ENCODE results near the gene RGMA. TPM values are rescaled to one million over a fixed set of nuclear protein-coding genes. Genes with fewer than 3 reads are reported as not detected.

RGMA gene
- total and polyA plus RNA-seq, 2 donors from 2014 or later: 4.4 to 4.7 TPM

DNA sequence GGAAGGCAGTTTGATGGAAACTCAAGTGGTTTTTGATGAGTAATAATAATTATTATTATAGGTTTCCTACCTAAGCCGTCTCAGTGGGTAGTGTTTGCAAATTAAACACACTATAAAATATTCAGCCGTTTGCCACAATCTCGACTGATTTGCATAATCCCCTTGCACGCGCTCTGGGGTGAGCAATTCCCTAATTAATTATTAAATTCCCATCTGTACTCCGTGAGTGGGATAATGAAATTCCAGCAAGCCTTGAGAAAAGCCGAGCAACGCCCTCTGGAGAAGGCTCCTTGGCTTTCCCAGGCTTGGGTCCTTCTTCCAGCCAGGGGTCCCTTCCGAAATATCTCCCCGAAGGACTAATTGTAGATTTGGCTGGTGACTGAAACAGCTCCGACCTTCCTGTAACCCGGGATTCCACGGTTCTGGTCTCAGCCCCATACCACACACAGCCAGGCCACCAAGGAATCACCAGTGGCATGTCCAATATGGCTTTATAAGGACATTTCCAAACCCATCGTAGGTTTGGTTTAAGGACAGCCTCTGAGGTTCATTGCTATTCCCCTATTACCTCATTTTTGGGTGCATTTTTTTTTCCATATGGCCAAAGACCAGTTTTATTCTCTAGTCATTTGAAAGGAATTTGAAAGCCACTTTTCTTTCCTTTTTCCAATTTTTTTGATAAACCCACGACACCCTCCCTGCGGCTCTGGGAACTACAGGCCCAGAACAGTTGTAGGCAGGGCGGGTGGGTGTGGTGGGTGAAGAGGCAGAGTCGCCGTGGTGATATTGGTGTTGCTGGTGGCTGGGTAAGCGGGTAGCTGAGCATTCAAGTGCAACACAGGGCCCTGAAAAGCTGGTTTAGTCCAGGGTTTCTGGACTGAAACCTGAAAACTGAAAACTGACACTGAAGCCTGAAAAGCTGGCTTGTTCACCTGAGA, 33.2 kb upstream of the RGMA start:
- Histone ChIP-seq H3K27ac (ENCODE audit: low read depth in 2 of 2, low read length in 2 of 2) (no peak overlapping the region), H3K9ac (ENCODE audit: low read length in 3 of 3) (no peak overlapping the region), H3K4me3 (ENCODE audit: low read length in 3 of 3) (no peak overlapping the region), H3K27me3 (ENCODE audit: control insufficient read depth, insufficient read depth, low read length) (no peaks in the 10 kb centered on the region), H3K36me3 (ENCODE audit: control insufficient read depth in 2 of 3, insufficient read depth in 3 of 3, low read length in 3 of 3) (no peaks in the 10 kb centered on the region), H3K9me3 (ENCODE audit: control insufficient read depth in 2 of 3, insufficient read depth in 1 of 3, low read length in 3 of 3) (no peaks in the 10 kb centered on the region), H3K4me1 (ENCODE audit: control insufficient read depth in 2 of 3, insufficient read depth in 2 of 3, low read depth in 1 of 3, low read length in 3 of 3) (no peaks in the 10 kb centered on the region)
- DNase-seq (peak in 2 of 5 donors; percentile 18 to 25), FAIRE-seq (no peak)
- TF ChIP-seq, protein P1, sequence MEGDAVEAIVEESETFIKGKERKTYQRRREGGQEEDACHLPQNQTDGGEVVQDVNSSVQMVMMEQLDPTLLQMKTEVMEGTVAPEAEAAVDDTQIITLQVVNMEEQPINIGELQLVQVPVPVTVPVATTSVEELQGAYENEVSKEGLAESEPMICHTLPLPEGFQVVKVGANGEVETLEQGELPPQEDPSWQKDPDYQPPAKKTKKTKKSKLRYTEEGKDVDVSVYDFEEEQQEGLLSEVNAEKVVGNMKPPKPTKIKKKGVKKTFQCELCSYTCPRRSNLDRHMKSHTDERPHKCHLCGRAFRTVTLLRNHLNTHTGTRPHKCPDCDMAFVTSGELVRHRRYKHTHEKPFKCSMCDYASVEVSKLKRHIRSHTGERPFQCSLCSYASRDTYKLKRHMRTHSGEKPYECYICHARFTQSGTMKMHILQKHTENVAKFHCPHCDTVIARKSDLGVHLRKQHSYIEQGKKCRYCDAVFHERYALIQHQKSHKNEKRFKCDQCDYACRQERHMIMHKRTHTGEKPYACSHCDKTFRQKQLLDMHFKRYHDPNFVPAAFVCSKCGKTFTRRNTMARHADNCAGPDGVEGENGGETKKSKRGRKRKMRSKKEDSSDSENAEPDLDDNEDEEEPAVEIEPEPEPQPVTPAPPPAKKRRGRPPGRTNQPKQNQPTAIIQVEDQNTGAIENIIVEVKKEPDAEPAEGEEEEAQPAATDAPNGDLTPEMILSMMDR (IDR thresholded peaks at IDR 0.05; ENCODE audit: borderline replicate concordance, extremely low read depth, insufficient read depth): no peak
- intact Hi-C loops (cut with DNase I): no loop called here

DNA sequence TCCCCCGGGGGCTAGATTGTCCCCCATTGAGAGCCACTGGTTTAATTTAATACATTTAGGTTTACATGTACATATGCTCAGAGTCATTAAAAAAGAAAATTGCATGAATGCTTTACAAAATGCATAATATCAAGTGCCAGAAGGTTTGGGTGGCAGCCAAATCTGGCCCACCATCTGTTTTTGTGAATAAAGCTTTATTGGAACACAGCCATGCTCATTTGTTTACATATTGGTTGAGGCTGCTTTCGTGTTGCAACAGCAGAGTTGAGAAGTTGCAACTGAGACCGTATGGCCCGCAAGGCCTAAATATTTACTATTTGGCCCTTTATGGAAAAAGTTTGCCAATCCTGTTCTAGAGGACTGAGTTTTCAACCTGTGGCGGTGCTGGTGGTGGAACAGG, 32.1 kb upstream of the RGMA start:
- TF ChIP-seq, protein P1 (IDR thresholded peaks at IDR 0.05; ENCODE audit: borderline replicate concordance, extremely low read depth, insufficient read depth): no peak
- FAIRE-seq (no peak), DNase-seq (no peak)
- H3K4me1 ChIP-seq (ENCODE audit: control insufficient read depth in 2 of 3, insufficient read depth in 2 of 3, low read depth in 1 of 3, low read length in 3 of 3): no peaks in the 10 kb centered on the region
- no peak overlapping the region for H3K4me3 ChIP-seq (ENCODE audit: low read length in 3 of 3)
- H3K27me3 ChIP-seq (ENCODE audit: control insufficient read depth, insufficient read depth, low read length): no peaks in the 10 kb centered on the region
- intact Hi-C loops (cut with DNase I): no loop called here
- no peaks in the 10 kb centered on the region for H3K36me3 ChIP-seq (ENCODE audit: control insufficient read depth in 2 of 3, insufficient read depth in 3 of 3, low read length in 3 of 3)
- no peak overlapping the region for H3K27ac ChIP-seq (ENCODE audit: low read depth in 2 of 2, low read length in 2 of 2)
- no peak overlapping the region for H3K9ac ChIP-seq (ENCODE audit: low read length in 3 of 3)
- H3K9me3 ChIP-seq (ENCODE audit: control insufficient read depth in 2 of 3, insufficient read depth in 1 of 3, low read length in 3 of 3): no peaks in the 10 kb centered on the region

DNA sequence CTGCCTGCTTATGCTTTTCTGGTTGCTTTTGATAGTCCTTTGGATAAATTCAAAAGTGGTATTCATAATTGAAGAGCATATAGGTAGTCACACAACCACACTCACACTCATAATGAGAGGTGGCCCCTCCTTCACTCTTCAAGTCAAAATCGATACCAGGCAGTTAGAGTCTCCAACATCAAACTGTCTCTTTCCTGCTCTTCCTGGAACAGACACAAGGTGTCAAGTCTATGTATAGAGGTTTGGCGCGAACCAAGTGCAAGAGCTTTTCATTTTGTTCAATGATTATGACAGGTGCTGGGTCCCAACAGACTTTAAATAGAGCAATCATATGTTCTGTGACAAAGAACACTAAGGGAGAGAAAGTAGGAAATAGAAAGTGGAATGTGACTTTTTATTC, 29.9 kb upstream of the RGMA start:
- Histone ChIP-seq H3K4me3 (ENCODE audit: low read length in 3 of 3) (no peak overlapping the region), H3K9me3 (ENCODE audit: control insufficient read depth in 2 of 3, insufficient read depth in 1 of 3, low read length in 3 of 3) (no peaks in the 10 kb centered on the region), H3K36me3 (ENCODE audit: control insufficient read depth in 2 of 3, insufficient read depth in 3 of 3, low read length in 3 of 3) (no peaks in the 10 kb centered on the region), H3K27ac (ENCODE audit: low read depth in 2 of 2, low read length in 2 of 2) (no peak overlapping the region), H3K9ac (ENCODE audit: low read length in 3 of 3) (no peak overlapping the region), H3K27me3 (ENCODE audit: control insufficient read depth, insufficient read depth, low read length) (no peaks in the 10 kb centered on the region), H3K4me1 (ENCODE audit: control insufficient read depth in 2 of 3, insufficient read depth in 2 of 3, low read depth in 1 of 3, low read length in 3 of 3) (no peaks in the 10 kb centered on the region)
- TF ChIP-seq, protein P1 (IDR thresholded peaks at IDR 0.05; ENCODE audit: borderline replicate concordance, extremely low read depth, insufficient read depth): no peak
- no peak for FAIRE-seq
- no peak for DNase-seq
- intact Hi-C loops (cut with DNase I): no loop called here
